OCI-LY1 (cell line): ENCODE data around the gene NACA.

Experiments used
- CTCF ChIP-seq: fragments of 200-600 bp; sonication (generic), shearing (Covaris generic); IDR thresholded peaks from 2 replicates; pipeline ENCODE4 v1.5.1; 2017; ENCODE audit warnings: mild to moderate bottlenecking, antibody characterized with exemption, low read length, moderate library complexity, mixed read lengths
- EZH2 ChIP-seq: fragments of 200-600 bp; sonication (generic), shearing (Covaris generic); IDR thresholded peaks from 2 replicates; pipeline ENCODE4 v1.8.0; 2017; ENCODE audit warnings: borderline replicate concordance, mixed run types, mild to moderate bottlenecking, antibody characterized with exemption, low read length, moderate library complexity, mixed read lengths

- TF ChIP-seq CTCF, result no peak
- TF ChIP-seq EZH2, result no peak
These were observed 36.3 kb downstream of the NACA start for GRCh38 chr12:56688846-56689109.
